Measurements from ENCODE around the gene ZNF652. TPM values are rescaled to one million over a fixed set of nuclear protein-coding genes. Genes with fewer than 3 reads are reported as not detected.

ZNF652 gene
- total and polyA plus RNA-seq, 9 donors = 12.6 to 34.7 (median 17.0) TPM

DNA sequence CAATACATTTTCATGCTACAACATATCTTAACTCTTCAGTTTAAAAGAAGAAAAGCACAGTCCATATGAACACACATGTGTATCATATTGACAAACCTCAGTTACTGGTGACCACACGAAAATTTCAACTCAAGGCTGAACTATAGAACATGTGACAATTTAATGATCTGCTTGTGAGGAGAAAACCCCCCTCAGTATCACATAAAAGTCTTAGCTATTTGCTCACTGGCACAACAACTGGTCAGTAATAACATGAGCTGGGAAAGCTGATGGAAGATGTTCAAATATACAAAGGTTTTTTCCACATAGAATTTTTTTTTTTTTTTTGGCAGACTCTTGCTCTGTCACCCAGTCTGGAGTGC, 19.5 kb downstream of the ZNF652 start:
- Histone ChIP-seq H3K9me3 (replicated peaks; ENCODE audit: control insufficient read depth, low read depth, low read length) (no peaks in the 10 kb centered on the region), H3K27me3 (ENCODE audit: control insufficient read depth, insufficient read depth, low read length) (no peaks in the 10 kb centered on the region), H3K36me3 (ENCODE audit: control insufficient read depth, insufficient read depth, low read length) (no peaks in the 10 kb centered on the region), H3K4me3 (ENCODE audit: low read length) (no peak overlapping the region), H3K4me1 (ENCODE audit: control insufficient read depth, insufficient read depth, low read length) (no peaks in the 10 kb centered on the region), H3K27ac (ENCODE audit: low read length) (no peak overlapping the region)
- no CpG with 5 or more reads among the region's 1 CpG for WGBS (ENCODE audit: insufficient coverage)
- DNase-seq = no peak

DNA sequence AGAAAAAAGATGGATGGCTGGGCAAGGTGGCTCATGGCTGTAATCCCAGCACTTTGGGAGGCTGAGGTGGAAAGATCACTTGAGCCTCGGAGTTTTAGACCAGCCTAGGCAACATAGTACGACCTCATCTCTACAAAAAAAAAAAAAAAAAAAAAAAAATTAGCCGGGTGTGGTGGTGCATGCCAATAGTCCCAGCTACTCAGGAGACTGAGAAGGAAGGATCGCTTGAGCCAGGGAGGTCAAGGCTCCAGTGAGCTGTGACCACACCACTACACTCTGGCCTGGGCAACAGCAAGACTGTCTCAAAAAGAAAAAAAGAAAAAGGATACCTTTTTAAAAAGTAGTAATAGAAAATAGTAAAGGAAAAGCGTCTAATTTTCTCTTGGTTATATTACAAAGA, 20.7 kb downstream of the ZNF652 start:
- H3K36me3 ChIP-seq (ENCODE audit: control insufficient read depth, insufficient read depth, low read length) = no peaks in the 10 kb centered on the region
- H3K4me1 ChIP-seq (ENCODE audit: control insufficient read depth, insufficient read depth, low read length) = no peaks in the 10 kb centered on the region
- H3K27ac ChIP-seq (ENCODE audit: low read length) = no peak overlapping the region
- H3K4me3 ChIP-seq (ENCODE audit: low read length) = no peak overlapping the region
- no peaks in the 10 kb centered on the region for H3K9me3 ChIP-seq (replicated peaks; ENCODE audit: control insufficient read depth, low read depth, low read length)
- no peak for DNase-seq
- no CpG with 5 or more reads among the region's 5 CpGs for WGBS (ENCODE audit: insufficient coverage)
- no peaks in the 10 kb centered on the region for H3K27me3 ChIP-seq (ENCODE audit: control insufficient read depth, insufficient read depth, low read length)

DNA sequence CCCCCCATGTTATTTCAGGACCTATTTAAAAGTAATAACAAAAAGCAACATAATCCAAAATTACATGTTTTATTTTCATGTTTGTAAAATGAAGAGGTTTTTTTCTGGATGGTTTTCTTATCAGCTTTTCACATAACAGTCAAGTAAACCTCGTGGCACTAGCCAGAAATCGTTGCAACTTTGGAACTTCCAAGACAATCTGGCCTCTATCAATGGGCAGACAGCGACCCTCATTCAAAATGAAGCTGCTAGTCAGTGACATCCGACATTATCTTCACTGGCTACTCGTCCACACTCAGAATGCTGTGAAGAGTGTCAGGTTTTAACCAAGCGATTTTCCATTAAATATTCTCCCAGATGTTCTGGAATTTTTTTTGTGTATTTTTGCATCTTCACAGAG, 22.7 kb downstream of the ZNF652 start:
- DNase-seq = no peak
- Histone ChIP-seq H3K4me3 (ENCODE audit: low read length) (no peak overlapping the region), H3K4me1 (ENCODE audit: control insufficient read depth, insufficient read depth, low read length) (no peaks in the 10 kb centered on the region), H3K27me3 (ENCODE audit: control insufficient read depth, insufficient read depth, low read length) (no peaks in the 10 kb centered on the region), H3K27ac (ENCODE audit: low read length) (no peak overlapping the region), H3K36me3 (ENCODE audit: control insufficient read depth, insufficient read depth, low read length) (no peaks in the 10 kb centered on the region), H3K9me3 (replicated peaks; ENCODE audit: control insufficient read depth, low read depth, low read length) (no peaks in the 10 kb centered on the region)
- 74% methylated on average over 4 of the region's 6 CpGs for WGBS (ENCODE audit: insufficient coverage)

DNA sequence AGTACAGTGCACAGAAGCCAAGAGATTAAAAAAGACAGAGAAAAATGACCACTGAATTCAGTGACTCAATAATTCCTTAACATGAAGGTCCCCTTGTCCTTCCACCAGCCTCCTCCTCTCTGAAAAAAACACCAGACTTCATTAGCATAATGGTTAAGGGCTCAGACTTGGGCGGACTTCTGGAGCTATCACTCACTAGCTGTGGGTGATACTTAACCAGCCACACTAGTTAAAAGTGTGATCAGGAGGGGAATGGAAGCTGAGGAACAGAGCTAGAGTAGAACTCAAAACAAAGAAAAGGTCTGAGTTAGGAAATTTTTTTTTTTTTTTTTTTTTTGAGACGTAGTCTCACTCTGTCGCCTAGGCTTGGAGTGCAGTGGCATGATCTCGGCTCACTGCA, 23.2 kb downstream of the ZNF652 start:
- Histone ChIP-seq H3K27ac (ENCODE audit: low read length) (no peak overlapping the region), H3K4me1 (ENCODE audit: control insufficient read depth, insufficient read depth, low read length) (no peaks in the 10 kb centered on the region), H3K36me3 (ENCODE audit: control insufficient read depth, insufficient read depth, low read length) (no peaks in the 10 kb centered on the region), H3K27me3 (ENCODE audit: control insufficient read depth, insufficient read depth, low read length) (no peaks in the 10 kb centered on the region), H3K9me3 (replicated peaks; ENCODE audit: control insufficient read depth, low read depth, low read length) (no peaks in the 10 kb centered on the region), H3K4me3 (ENCODE audit: low read length) (no peak overlapping the region)
- no peak for DNase-seq
- no CpG with 5 or more reads among the region's 4 CpGs for WGBS (ENCODE audit: insufficient coverage)

DNA sequence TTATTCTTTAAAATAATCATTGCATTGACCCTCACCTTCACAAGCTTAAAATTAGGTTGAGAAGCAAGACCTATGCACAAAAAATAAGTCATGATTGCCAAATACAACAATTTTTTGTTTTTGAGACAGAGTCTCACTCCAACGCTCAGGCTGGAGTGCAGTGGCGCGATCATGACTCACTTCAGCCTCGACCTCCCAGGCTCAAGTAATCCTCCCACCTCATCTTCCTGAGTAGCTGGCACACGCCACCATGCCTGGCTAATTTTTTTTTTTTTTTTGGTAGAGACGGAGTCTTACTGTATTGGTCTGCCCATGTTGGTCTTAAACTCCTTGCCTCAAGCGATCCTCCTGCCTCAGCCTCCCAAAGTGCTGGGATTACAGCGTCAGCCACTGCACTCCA, 24.2 kb downstream of the ZNF652 start:
- no peaks in the 10 kb centered on the region for H3K9me3 ChIP-seq (replicated peaks; ENCODE audit: control insufficient read depth, low read depth, low read length)
- H3K4me3 ChIP-seq (ENCODE audit: low read length) = no peak overlapping the region
- no peaks in the 10 kb centered on the region for H3K36me3 ChIP-seq (ENCODE audit: control insufficient read depth, insufficient read depth, low read length)
- no peak for DNase-seq
- no peaks in the 10 kb centered on the region for H3K4me1 ChIP-seq (ENCODE audit: control insufficient read depth, insufficient read depth, low read length)
- no peak overlapping the region for H3K27ac ChIP-seq (ENCODE audit: low read length)
- 81% methylated on average over 4 of the region's 8 CpGs for WGBS (ENCODE audit: insufficient coverage)
- H3K27me3 ChIP-seq (ENCODE audit: control insufficient read depth, insufficient read depth, low read length) = no peaks in the 10 kb centered on the region

DNA sequence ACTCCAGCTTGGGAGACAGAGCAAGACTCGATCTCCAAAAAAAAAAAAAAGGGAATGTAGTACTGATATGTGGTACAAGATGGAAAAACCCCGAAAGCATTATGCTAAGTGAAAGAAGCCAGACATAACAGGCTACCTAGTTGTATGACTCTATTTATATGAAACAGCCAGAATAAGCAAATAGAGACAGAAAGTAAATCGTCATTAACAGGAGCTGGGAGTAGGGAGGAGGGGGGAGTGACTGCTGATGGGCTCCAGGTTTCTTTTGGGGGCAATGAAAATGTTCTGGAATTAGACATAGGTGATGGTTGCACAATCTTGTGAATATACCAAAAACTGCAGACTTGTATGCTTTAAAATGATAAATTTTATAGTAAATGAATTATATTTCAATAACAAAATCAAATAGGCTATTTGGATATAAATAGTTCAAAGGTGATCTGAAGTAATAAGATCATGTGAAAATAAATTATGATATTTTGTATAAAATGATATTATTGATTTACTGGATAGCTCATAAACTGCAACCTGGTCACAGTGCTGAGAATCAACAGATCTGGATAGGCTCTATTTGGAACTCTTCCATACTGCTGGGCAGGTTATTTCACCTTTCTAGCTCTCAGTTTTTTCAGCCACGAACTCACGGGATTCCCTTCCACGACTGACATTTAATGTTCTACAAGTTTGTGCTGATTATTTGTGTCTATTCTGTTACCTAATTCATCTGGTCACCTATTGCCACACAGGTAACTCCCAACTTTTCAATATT, 27.1 kb downstream of the ZNF652 start:
- DNase-seq = no peak
- H3K36me3 ChIP-seq (ENCODE audit: control insufficient read depth, insufficient read depth, low read length) = no peaks in the 10 kb centered on the region
- H3K27me3 ChIP-seq (ENCODE audit: control insufficient read depth, insufficient read depth, low read length) = no peaks in the 10 kb centered on the region
- no peaks in the 10 kb centered on the region for H3K9me3 ChIP-seq (replicated peaks; ENCODE audit: control insufficient read depth, low read depth, low read length)
- H3K27ac ChIP-seq (ENCODE audit: low read length) = no peak overlapping the region
- no peaks in the 10 kb centered on the region for H3K4me1 ChIP-seq (ENCODE audit: control insufficient read depth, insufficient read depth, low read length)
- 71% methylated on average over 1 of the region's 6 CpGs for WGBS (ENCODE audit: insufficient coverage)
- no peak overlapping the region for H3K4me3 ChIP-seq (ENCODE audit: low read length)

DNA sequence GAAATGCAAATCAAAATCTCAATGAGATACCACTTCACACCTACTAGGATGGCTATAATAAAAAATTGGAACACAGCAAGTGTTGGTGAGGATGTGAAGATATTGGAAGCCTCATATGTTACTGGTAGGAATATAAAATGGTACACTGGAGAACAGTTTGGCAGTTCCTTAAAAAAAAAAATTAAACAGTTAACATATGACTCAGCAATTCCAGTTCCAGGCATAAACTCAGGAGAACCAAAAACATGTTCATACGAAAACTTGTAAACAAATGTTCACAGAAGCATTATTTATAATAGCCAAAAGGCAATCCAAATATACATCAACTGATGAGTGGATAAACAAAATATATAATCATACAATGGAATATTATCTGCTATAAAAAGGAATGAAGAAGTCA, 28.2 kb downstream of the ZNF652 start:
- Histone ChIP-seq H3K9me3 (replicated peaks; ENCODE audit: control insufficient read depth, low read depth, low read length) (no peaks in the 10 kb centered on the region), H3K4me1 (ENCODE audit: control insufficient read depth, insufficient read depth, low read length) (no peaks in the 10 kb centered on the region), H3K27me3 (ENCODE audit: control insufficient read depth, insufficient read depth, low read length) (no peaks in the 10 kb centered on the region), H3K27ac (ENCODE audit: low read length) (no peak overlapping the region), H3K4me3 (ENCODE audit: low read length) (no peak overlapping the region), H3K36me3 (ENCODE audit: control insufficient read depth, insufficient read depth, low read length) (no peaks in the 10 kb centered on the region)
- no CpG with 5 or more reads among the region's 1 CpG for WGBS (ENCODE audit: insufficient coverage)
- DNase-seq = no peak

DNA sequence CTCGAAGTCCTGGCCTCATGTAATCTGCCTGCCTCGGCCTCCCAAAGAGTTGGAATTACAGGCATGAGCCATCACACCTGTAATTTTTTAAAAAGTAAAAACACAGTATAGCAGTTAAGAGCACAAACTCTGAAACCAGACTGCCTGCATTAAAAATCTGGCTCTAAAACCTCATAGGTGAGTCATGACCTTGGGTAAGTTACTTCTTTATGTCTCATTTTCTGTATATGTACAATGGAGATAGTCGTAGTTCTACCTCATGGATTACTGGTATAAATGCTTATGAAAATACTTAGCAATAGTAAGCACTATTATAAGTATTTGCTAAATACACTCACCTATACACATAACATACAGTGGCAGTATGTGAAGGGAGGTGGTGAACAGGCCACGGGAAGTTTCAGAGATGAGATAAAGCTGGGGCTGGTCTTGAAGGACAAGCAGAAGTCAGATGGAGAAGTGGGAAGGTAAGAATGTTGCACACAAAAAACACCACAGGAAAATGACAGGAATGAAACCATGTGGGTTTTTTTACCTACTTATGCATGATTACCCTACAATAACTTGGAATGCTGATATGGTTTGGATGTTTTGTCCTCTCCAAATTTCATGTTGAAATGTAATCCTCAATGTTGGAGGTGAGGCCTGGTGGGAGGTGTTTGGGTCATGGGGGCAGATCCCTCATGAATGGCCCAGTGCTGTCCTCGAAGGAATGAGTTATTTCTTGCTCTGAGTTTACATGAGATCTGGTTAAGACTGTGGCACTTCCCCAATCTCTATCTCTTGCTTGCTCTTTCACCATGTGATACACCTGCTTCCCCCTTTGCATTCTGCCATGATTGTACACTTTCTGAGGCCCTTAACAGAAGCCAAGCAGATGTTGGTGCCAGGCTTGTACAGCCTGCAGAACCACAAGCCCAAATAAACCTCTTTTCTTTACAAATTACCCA, 33.9 kb downstream of the ZNF652 start:
- Histone ChIP-seq H3K27me3 (ENCODE audit: control insufficient read depth, insufficient read depth, low read length) (no peaks in the 10 kb centered on the region), H3K9me3 (replicated peaks; ENCODE audit: control insufficient read depth, low read depth, low read length) (no peaks in the 10 kb centered on the region), H3K27ac (ENCODE audit: low read length) (no peak overlapping the region), H3K4me1 (ENCODE audit: control insufficient read depth, insufficient read depth, low read length) (no peaks in the 10 kb centered on the region), H3K4me3 (ENCODE audit: low read length) (no peak overlapping the region), H3K36me3 (ENCODE audit: control insufficient read depth, insufficient read depth, low read length) (no peaks in the 10 kb centered on the region)
- 100% methylated on average over 1 of the region's 5 CpGs for WGBS (ENCODE audit: insufficient coverage)
- no peak for DNase-seq

DNA sequence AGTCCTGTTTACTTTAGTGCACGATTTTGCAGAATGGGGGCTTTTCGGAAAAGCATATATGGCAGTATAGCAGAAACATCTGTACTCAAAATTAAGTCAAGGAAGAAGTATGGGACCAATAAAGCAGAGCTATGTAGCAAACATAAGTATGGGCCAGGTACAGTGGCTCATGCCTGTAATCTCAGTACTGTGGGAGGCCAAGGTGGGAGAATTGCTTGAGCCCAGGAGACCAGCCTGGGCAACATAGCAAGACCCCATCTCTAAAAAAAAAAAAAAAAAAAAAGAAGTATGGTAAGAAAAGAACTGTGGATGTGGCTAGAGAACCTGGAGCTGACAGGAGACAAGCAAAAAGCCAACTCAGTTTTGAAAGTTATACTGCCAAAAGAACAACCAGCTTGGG, 36.1 kb downstream of the ZNF652 start:
- Histone ChIP-seq H3K4me1 (ENCODE audit: control insufficient read depth, insufficient read depth, low read length) (no peaks in the 10 kb centered on the region), H3K4me3 (ENCODE audit: low read length) (no peak overlapping the region), H3K27me3 (ENCODE audit: control insufficient read depth, insufficient read depth, low read length) (no peaks in the 10 kb centered on the region), H3K9me3 (replicated peaks; ENCODE audit: control insufficient read depth, low read depth, low read length) (no peaks in the 10 kb centered on the region), H3K36me3 (ENCODE audit: control insufficient read depth, insufficient read depth, low read length) (no peaks in the 10 kb centered on the region), H3K27ac (ENCODE audit: low read length) (no peak overlapping the region)
- no CpG with 5 or more reads among the region's 2 CpGs for WGBS (ENCODE audit: insufficient coverage)
- DNase-seq = no peak

DNA sequence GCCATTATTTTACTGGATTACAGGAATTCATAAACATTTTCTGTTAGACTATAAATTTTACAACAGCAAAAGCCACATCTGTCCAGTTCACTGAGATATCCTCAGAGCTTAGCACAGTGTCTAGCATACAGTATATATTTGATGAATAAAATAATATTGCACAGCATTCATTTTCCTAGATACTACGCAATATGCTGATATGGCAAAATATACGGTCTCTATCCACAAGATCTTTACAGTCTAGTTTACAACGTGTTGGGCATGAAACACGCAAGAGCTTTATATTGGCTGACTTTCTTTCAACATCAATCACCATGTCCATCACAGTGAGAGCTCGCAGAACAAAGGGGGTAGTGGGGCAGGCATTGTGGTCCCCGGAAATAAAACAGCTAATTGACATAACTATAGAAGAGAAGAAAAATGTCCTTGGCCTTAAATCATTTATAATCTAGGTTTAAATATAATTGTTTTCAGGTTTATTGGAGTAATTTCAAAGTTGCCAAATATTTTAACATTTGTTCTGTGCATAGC, 43.5 kb downstream of the ZNF652 start:
- no peak overlapping the region for H3K27ac ChIP-seq (ENCODE audit: low read length)
- no peaks in the 10 kb centered on the region for H3K27me3 ChIP-seq (ENCODE audit: control insufficient read depth, insufficient read depth, low read length)
- no peak for DNase-seq
- peaks cover 14% of the 10 kb centered on the region for H3K36me3 ChIP-seq (ENCODE audit: control insufficient read depth, insufficient read depth, low read length)
- no peaks in the 10 kb centered on the region for H3K4me1 ChIP-seq (ENCODE audit: control insufficient read depth, insufficient read depth, low read length)
- no peaks in the 10 kb centered on the region for H3K9me3 ChIP-seq (replicated peaks; ENCODE audit: control insufficient read depth, low read depth, low read length)
- 100% methylated on average over 1 of the region's 6 CpGs for WGBS (ENCODE audit: insufficient coverage)
- no peak overlapping the region for H3K4me3 ChIP-seq (ENCODE audit: low read length)

All from muscle of leg (tissue), 11 donors.